IPS DF 6.9 (cell line): ENCODE measurements around the gene ZNF830.

Experiments used
- DNase-seq: peaks from one replicate; pipeline ENCODE4 v3.0.0-alpha.2; 2013; ENCODE audit warnings: low read depth, low spot score
- H3K27ac ChIP-seq: one replicate; pipeline ENCODE4 v1.5.1; 2013; ENCODE audit warnings: low read length, control low read depth
- H3K27me3 ChIP-seq: 2 replicates; pipeline ENCODE4 v1.6.1; 2013; ENCODE audit warnings: mild to moderate bottlenecking, low read length; ENCODE audit not compliant: control insufficient read depth, insufficient read depth
- H3K36me3 ChIP-seq: 2 replicates; pipeline ENCODE4 v1.6.1; 2013; ENCODE audit warnings: low read length; ENCODE audit not compliant: control insufficient read depth, insufficient read depth
- H3K4me1 ChIP-seq: 2 replicates; pipeline ENCODE4 v1.6.1; 2013; ENCODE audit warnings: low read length; ENCODE audit not compliant: control insufficient read depth, insufficient read depth
- H3K4me3 ChIP-seq: 2 replicates; pipeline ENCODE4 v1.5.1; 2013; ENCODE audit warnings: mild to moderate bottlenecking, low read length
- H3K9me3 ChIP-seq: 2 replicates; pipeline ENCODE4 v1.6.1; 2013; ENCODE audit warnings: low read length, inconsistent platforms; ENCODE audit not compliant: control insufficient read depth, insufficient read depth
- WGBS: extraction: QIAGEN DNeasy Blood & Tissue Kit; methylation state at CpG from one replicate; pipeline ENCODE4 v1.1.7; 2013; ENCODE audit warnings: mixed read lengths, missing lambda C conversion rate; ENCODE audit not compliant: insufficient read length, insufficient coverage; 5-methylcytosine and 5-hydroxymethylcytosine counted together

The ZNF830 gene

GRCh38 chr17:34974794-34975785 is 13.8 kb downstream of the ZNF830 start:
- Histone ChIP-seq H3K27ac (no peak overlapping the region), H3K4me3 (no peak overlapping the region), H3K36me3 (no peaks in the 10 kb centered on the region), H3K4me1 (no peaks in the 10 kb centered on the region), H3K27me3 (no peaks in the 10 kb centered on the region), H3K9me3 (no peaks in the 10 kb centered on the region)
- WGBS, result no CpG with 5 or more reads among the region's 3 CpGs
- no peak for DNase-seq

DNA sequence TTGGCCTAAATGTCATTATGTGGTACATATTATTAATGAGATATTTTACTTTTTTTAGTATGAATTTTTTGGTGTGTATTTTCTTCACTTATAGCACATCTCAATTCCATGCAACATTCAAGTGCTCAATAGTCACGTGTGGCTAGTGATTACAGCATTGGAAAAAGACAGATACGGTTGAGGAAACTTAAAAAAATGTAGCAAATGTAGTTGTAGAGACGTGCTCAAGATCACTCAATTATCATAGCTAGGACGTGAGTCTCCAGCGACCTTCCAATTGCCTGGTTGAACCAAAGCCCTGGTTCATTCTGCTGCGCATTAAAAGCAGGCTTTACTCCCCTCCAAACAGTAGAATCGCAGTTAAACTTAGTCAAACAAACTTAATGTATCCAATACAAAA is 17.8 kb downstream of the ZNF830 start:
- WGBS, result 100% methylated on average over 1 of the region's 7 CpGs
- Histone ChIP-seq H3K27ac (no peak overlapping the region), H3K4me1 (no peaks in the 10 kb centered on the region), H3K36me3 (peaks cover 4% of the 10 kb centered on the region; the same call in 1 of the 2 replicates), H3K27me3 (no peaks in the 10 kb centered on the region), H3K4me3 (no peak overlapping the region), H3K9me3 (no peaks in the 10 kb centered on the region)
- no peak for DNase-seq

DNA sequence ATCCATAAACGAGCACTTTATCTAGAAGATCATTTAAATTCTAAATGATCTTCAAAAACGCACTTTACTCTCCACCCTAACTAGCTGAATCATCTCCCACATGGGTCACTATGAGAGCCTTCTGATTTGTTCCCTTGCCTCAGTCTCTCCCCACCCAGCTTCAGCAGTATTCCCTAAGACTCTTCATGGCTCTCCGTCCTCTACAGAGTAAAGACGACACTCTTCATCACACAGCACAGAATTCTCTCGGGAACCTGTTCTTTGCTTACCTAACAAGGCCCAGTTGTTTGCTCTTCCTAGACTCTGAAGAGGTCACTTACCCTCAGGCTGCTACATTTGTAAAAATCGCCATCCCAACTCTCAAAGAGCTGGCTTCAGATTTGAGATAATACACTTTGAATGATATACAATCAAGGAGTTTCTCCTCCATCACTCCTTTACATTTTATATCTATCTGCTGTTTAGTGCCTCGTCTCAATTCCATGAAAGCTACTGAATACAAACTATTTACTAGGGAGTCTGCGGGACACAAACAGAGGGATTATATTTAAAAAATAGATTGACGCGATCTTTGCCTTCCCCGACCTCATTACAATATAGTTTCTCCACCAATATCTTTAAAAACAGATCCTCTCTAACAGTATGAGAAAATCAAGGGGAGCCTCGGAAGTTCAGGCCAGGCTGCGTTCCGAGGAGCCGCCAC is 18.5 kb downstream of the ZNF830 start:
- Histone ChIP-seq H3K36me3 (peaks cover 4% of the 10 kb centered on the region; the same call in 1 of the 2 replicates), H3K4me1 (no peaks in the 10 kb centered on the region), H3K9me3 (no peaks in the 10 kb centered on the region), H3K4me3 (peak overlapping the region; percentile 84; the same call in 1 of the 2 replicates), H3K27ac (no peak overlapping the region), H3K27me3 (no peaks in the 10 kb centered on the region)
- WGBS, result 100% methylated on average over 2 of the region's 15 CpGs
- no peak for DNase-seq

DNA sequence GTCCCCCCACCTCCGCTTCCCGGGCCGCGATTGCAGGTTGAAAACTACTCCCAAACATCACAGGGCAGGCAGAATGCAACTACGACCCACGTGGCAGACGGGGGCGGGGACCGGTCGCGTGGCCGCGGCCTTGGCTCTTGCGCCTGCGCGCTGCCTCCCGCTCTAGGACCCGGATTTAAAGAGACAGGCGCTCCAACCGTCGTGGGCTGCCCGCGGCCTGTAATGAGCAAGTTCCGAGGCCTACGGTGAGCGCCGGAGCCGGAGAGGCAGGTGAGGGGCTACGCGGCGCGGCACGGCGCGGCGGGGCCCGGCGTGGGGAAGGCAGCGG is 19.0 kb downstream of the ZNF830 start, which contains the start of gene LIG3:
Gene LIG3 (plus strand): TSS at position 160 of the 328 bp plus-strand sequence. CDS start 2,494 bp downstream, outside the sequence.
- H3K27me3 ChIP-seq, result no peaks in the 10 kb centered on the region
- peak; percentile 83 for DNase-seq
- peak within 1 kb of the TSS; percentile 84 for H3K4me3 ChIP-seq
- peaks cover 4% of the 10 kb centered on the region; the same call in 1 of the 2 replicates for H3K36me3 ChIP-seq
- no peak within 1 kb of the TSS for H3K27ac ChIP-seq
- H3K9me3 ChIP-seq, result no peaks in the 10 kb centered on the region
- no peaks in the 10 kb centered on the region for H3K4me1 ChIP-seq
- no CpG with 5 or more reads among the region's 39 CpGs for WGBS

DNA sequence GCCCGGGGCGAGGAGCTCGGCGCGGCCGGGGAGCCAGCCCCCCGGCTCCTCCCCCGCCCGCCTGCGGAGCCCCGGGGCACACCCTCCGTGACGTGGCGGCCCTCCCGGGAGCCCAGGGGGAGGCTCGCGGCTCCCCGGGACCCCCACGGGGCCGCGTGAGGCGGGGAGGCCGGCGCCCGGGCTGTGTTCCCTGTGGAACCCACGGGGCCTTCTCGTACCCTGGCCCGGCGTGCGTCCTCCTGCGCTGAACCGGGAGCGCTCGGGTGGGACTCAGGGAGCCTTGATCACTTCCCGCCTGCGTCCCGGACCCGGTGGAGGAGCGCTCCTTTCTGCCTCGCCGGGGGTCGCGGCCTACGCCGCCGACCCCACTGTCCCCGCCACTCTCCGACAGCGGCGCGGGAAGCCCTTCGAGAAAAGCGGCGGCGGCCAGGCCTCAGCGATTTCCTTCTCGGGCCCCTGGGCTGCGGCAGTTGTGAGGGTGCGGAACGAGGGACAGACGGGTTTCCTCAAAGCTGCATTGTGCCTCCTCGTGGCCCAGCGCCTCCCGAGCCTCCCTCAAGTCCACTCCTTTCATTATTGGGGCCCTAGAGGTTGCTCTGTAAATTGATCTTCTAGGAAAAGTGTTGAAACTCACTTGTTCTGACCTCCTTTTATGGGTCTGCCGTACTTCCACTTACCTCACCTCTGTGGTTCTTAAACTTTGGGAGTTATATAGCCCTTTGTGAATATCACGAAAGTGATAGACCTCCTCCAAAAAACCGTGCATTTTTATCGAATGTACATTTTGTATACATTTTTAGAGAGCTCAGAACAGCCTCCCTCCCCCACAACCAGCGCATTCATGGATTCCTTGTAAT is 19.6 kb downstream of the ZNF830 start:
- Histone ChIP-seq H3K36me3 (peaks cover 4% of the 10 kb centered on the region; the same call in 1 of the 2 replicates), H3K27ac (no peak overlapping the region), H3K4me3 (peak overlapping the region; percentile 84), H3K27me3 (no peaks in the 10 kb centered on the region), H3K4me1 (no peaks in the 10 kb centered on the region), H3K9me3 (no peaks in the 10 kb centered on the region)
- no peak for DNase-seq
- no CpG with 5 or more reads among the region's 69 CpGs for WGBS

- peaks cover 4% of the 10 kb centered on the region; the same call in 1 of the 2 replicates for H3K36me3 ChIP-seq
- no peaks in the 10 kb centered on the region for H3K27me3 ChIP-seq
- no peak for DNase-seq
- H3K27ac ChIP-seq, result no peak overlapping the region
- H3K9me3 ChIP-seq, result no peaks in the 10 kb centered on the region
- WGBS, result no CpG with 5 or more reads among the region's 8 CpGs
- peak overlapping the region; percentile 84; the same call in 1 of the 2 replicates for H3K4me3 ChIP-seq
- no peaks in the 10 kb centered on the region for H3K4me1 ChIP-seq
These were observed 20.4 kb downstream of the ZNF830 start for GRCh38 chr17:34981538-34982241.

- no peak overlapping the region for H3K4me3 ChIP-seq
- no peaks in the 10 kb centered on the region for H3K27me3 ChIP-seq
- H3K9me3 ChIP-seq, result no peaks in the 10 kb centered on the region
- no peaks in the 10 kb centered on the region for H3K4me1 ChIP-seq
- WGBS, result no CpG with 5 or more reads among the region's 2 CpGs
- no peak overlapping the region for H3K27ac ChIP-seq
- peaks cover 28% of the 10 kb centered on the region for H3K36me3 ChIP-seq
- DNase-seq, result no peak
These were observed 25.9 kb downstream of the ZNF830 start for GRCh38 chr17:34987232-34987631.

DNA sequence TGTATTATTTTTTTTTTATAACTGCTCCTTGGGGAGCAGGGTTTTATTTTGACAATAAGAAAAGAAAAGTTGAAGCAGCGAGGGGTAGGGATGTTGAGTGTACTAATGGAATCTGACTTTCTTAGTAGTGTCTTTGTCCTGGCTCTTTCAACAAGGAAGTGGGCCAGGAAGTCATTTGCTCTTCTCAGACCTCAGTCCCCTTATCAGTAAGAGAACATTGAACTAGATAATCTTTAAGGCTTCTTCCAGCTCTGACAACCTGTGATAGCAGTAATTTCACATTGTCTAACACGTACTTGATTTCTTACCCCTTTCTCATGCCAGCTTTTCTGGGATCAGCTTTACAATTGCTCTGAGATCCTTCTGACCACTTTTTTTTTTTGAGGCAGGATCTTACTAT is 27.3 kb downstream of the ZNF830 start:
- WGBS, result no CpG with 5 or more reads among the region's 2 CpGs
- H3K36me3 ChIP-seq, result peaks cover 35% of the 10 kb centered on the region
- H3K27ac ChIP-seq, result no peak overlapping the region

DNA sequence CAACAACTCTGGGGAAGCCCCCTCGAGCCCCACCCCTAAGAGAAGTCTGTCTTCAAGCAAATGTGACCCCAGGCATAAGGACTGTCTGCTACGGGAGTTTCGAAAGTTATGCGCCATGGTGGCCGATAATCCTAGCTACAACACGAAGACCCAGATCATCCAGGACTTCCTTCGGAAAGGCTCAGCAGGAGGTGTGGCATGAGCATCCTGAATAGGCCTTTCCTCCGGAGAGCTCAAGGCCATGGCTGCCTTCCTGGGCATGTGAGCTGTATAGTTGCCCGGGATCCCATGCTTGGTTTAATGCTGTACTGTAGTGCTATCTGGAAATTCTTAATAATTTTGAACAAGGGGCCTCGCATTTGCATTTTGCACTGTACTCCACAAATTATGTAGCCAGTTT is 28.1 kb downstream of the ZNF830 start:
- Histone ChIP-seq H3K36me3 (peaks cover 44% of the 10 kb centered on the region), H3K27ac (no peak overlapping the region), H3K27me3 (no peaks in the 10 kb centered on the region), H3K9me3 (no peaks in the 10 kb centered on the region), H3K4me3 (no peak overlapping the region), H3K4me1 (no peaks in the 10 kb centered on the region)
- no peak for DNase-seq
- no CpG with 5 or more reads among the region's 10 CpGs for WGBS

More for the DNA sequence above, 27.3 kb downstream of the ZNF830 start:
- Histone ChIP-seq H3K27me3 (no peaks in the 10 kb centered on the region), H3K4me3 (no peak overlapping the region), H3K4me1 (no peaks in the 10 kb centered on the region), H3K9me3 (no peaks in the 10 kb centered on the region)
- no peak for DNase-seq
